ENCODE data around the gene CCSER2.

GRCh38 chr10:84538036-84538435, 209.6 kb downstream of the CCSER2 start:
- TF ChIP-seq CTCF (IDR thresholded peaks at IDR 0.05) (no peak), POLR2A (IDR thresholded peaks at IDR 0.05) (no peak), EP300 (IDR thresholded peaks at IDR 0.05) (no peak)

Data from tibial nerve (tissue), 4 donors.